Natural killer cell (primary cell): ENCODE data around the gene PALLD. TPM values are rescaled to one million over a fixed set of nuclear protein-coding genes. Genes with fewer than 3 reads are reported as not detected.

Experiments
- ATAC-seq, 3 donors: fragments of 150-1000 bp in 2 of 3; fragments of 200-7000 bp in 1 of 3; cut with Tn5 transposase; 1 replicate in 1 of 3; 2 replicates in 2 of 3; pipeline ENCODE4 v1.10.0; 2021; ENCODE audit warnings: mild to moderate bottlenecking in 2 of 3, moderate library complexity in 2 of 3
- DNase-seq, 2 donors: peaks; one replicate each; pipeline versions ENCODE4 v3.0.0 to v3.0.0-alpha.2; 2013 to 2021; ENCODE audit warnings: mixed read lengths in 1 of 2
- H3K27ac ChIP-seq: one replicate; pipeline ENCODE4 v1.5.1; 2013; ENCODE audit warnings: mild to moderate bottlenecking, low read length
- H3K27me3 ChIP-seq: one replicate; pipeline ENCODE4 v1.6.1; 2013; ENCODE audit warnings: low read length; ENCODE audit not compliant: control insufficient read depth, insufficient read depth
- H3K36me3 ChIP-seq: one replicate; pipeline ENCODE4 v1.6.1; 2013; ENCODE audit warnings: low read length; ENCODE audit not compliant: control insufficient read depth, insufficient read depth
- H3K4me1 ChIP-seq: one replicate; pipeline ENCODE4 v1.6.1; 2013; ENCODE audit warnings: low read length; ENCODE audit not compliant: control insufficient read depth, insufficient read depth
- H3K4me3 ChIP-seq: one replicate; pipeline ENCODE4 v1.5.1; 2013; ENCODE audit warnings: low read length
- H3K9me3 ChIP-seq: one replicate; pipeline ENCODE4 v1.6.1; 2013; ENCODE audit warnings: low read length; ENCODE audit not compliant: control insufficient read depth, insufficient read depth
- H3K27ac Mint-ChIP-seq, 2 donors: one replicate each; pipeline ENCODE4 v1.8.0; 2022; ENCODE audit warnings: mild to moderate bottlenecking in 2 of 2, mixed read lengths in 2 of 2, moderate library complexity in 1 of 2
- H3K27me3 Mint-ChIP-seq, 2 donors: one replicate each; pipeline ENCODE4 v1.8.0; 2022; ENCODE audit warnings: low read depth in 2 of 2, mixed read lengths in 2 of 2
- H3K36me3 Mint-ChIP-seq: one replicate; pipeline ENCODE4 v1.8.0; 2022; ENCODE audit warnings: mixed read lengths
- H3K4me1 Mint-ChIP-seq, 2 donors: one replicate each; pipeline ENCODE4 v1.8.0; 2022; ENCODE audit warnings: mixed read lengths in 2 of 2
- H3K4me3 Mint-ChIP-seq: one replicate; pipeline ENCODE4 v1.8.0; 2022; ENCODE audit warnings: mild to moderate bottlenecking, moderate library complexity, mixed read lengths
- H3K9me3 Mint-ChIP-seq, 2 donors: one replicate each; pipeline ENCODE4 v1.8.0; 2022; ENCODE audit warnings: mixed read lengths in 2 of 2
- WGBS: methylation state at CpG from one replicate; pipeline ENCODE4 v1.1.7; 2013; ENCODE audit warnings: missing lambda C conversion rate; ENCODE audit not compliant: insufficient coverage; 5-methylcytosine and 5-hydroxymethylcytosine counted together
- intact Hi-C: fragments of 100-400 bp; cut with micrococcal nuclease; formaldehyde crosslinking; loops from one replicate; pipeline ENCODE4 v1.14.2; 2022
- total RNA-seq, 4 donors: library from RNA; stranded (reverse); fragments of 120-200 nt in 1 of 4; gene quantifications; one replicate each; pipeline versions ENCODE4 v1.2.3 to v1.2.4, GENCODE V29; 2013 to 2022
- TF ChIP-seq, protein P1 (sequence below): fragments of 200-600 bp; IDR thresholded peaks from one replicate; pipeline ENCODE4 v1.8.0; 2022; ENCODE audit warnings: antibody characterized with exemption

Gene PALLD
- total RNA-seq, 3 donors from 2014 or later (not counting 1 experiment from before 2014, with no cell fraction given): 15.1 to 25.4 (median 22.8) TPM

DNA sequence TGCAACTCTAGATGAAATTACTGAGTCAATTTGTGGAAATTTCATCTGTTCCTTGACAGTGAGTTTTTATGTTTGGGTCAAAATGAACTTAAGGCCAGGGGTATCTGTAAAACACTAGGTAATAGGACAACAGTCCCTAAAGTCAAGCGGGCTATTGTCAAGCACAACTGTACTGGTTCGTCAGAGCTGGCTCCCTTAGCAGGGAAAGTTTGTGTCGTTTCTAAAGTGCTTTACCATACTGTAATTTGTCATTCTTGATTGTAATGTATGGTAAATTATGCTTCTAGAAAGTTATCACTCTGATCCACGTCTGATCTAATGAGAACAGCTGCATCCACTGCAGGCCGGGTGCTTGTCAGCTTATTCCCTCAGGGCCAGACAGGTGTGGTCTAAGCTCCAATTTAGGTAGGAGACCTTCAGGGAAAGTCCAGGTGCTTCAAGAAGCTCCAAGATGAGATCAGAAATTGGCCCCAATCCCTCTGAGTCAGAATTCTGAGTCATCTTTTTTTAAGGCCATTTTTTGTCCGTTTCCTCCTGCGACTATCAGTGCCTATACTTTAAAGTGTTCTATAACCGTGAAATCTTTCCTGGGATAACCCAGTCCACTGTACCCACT lies 92.2 kb downstream of the PALLD start:
- H3K4me3 Mint-ChIP-seq: no peak overlapping the region
- 84% methylated on average over 8 of the region's 8 CpGs for WGBS
- Histone ChIP-seq H3K4me1 (no peaks in the 10 kb centered on the region), H3K4me3 (no peak overlapping the region), H3K36me3 (no peaks in the 10 kb centered on the region), H3K27ac (no peak overlapping the region), H3K9me3 (no peaks in the 10 kb centered on the region), H3K27me3 (no peaks in the 10 kb centered on the region)
- H3K27me3 Mint-ChIP-seq: peaks cover 5 to 17% of the 10 kb centered on the region in 2 donors
- H3K27ac Mint-ChIP-seq: no peak overlapping the region
- DNase-seq (no peak), ATAC-seq (no peak)
- no peaks in the 10 kb centered on the region for H3K36me3 Mint-ChIP-seq
- TF ChIP-seq, protein P1, sequence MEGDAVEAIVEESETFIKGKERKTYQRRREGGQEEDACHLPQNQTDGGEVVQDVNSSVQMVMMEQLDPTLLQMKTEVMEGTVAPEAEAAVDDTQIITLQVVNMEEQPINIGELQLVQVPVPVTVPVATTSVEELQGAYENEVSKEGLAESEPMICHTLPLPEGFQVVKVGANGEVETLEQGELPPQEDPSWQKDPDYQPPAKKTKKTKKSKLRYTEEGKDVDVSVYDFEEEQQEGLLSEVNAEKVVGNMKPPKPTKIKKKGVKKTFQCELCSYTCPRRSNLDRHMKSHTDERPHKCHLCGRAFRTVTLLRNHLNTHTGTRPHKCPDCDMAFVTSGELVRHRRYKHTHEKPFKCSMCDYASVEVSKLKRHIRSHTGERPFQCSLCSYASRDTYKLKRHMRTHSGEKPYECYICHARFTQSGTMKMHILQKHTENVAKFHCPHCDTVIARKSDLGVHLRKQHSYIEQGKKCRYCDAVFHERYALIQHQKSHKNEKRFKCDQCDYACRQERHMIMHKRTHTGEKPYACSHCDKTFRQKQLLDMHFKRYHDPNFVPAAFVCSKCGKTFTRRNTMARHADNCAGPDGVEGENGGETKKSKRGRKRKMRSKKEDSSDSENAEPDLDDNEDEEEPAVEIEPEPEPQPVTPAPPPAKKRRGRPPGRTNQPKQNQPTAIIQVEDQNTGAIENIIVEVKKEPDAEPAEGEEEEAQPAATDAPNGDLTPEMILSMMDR: no peak
- no peaks in the 10 kb centered on the region for H3K9me3 Mint-ChIP-seq
- intact Hi-C loops: no loop called here
- no peaks in the 10 kb centered on the region for H3K4me1 Mint-ChIP-seq

DNA sequence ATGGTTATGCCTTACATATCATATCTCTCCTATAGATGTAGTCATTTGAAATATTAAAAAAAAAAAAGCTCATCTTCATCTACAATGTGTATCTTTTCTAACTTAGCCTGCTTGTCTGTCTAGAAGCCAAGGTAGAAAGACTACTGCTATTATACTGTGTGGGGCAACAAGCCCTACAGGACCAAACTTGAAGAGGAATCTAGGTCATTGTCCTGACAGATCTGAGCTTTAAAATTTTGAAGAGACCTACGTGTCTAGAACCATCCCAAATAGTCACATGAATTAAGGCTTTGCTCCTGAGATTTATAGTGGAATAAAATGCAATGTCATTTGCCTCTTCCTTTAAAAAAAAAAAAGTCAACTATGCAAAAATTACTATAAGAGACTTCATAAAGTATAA lies 95.8 kb downstream of the PALLD start:
- Mint-ChIP-seq H3K4me1 (no peaks in the 10 kb centered on the region), H3K36me3 (no peaks in the 10 kb centered on the region), H3K27ac (no peak overlapping the region), H3K4me3 (no peak overlapping the region), H3K27me3 (peaks cover 3 to 5% of the 10 kb centered on the region in 2 donors), H3K9me3 (no peaks in the 10 kb centered on the region)
- TF ChIP-seq, protein P1: no peak
- ATAC-seq: no peak
- no peaks in the 10 kb centered on the region for H3K27me3 ChIP-seq
- H3K9me3 ChIP-seq: no peaks in the 10 kb centered on the region
- H3K4me1 ChIP-seq: no peaks in the 10 kb centered on the region
- no peak overlapping the region for H3K27ac ChIP-seq
- intact Hi-C loops: no loop called here
- H3K36me3 ChIP-seq: no peaks in the 10 kb centered on the region
- WGBS: no CpG with 5 or more reads among the region's 1 CpG
- no peak overlapping the region for H3K4me3 ChIP-seq
- DNase-seq: no peak

DNA sequence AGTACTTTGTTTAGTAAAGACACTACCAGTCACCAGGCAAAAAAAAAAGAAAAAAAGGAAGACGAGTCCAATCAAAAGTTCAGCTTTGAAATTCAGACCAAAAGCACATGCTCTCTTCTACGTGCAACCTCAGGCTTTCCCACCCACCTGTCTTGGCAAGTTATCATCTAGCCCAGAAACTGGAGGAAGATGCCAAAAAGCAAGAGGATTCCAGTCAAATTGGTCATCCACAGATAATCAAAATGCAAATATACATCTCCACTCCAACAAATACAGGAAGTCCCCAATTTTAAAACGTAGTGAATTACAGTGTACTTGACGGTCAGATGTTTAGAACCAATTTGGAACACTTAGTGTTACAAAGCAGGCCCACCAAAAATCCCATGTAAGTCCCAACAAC lies 96.5 kb downstream of the PALLD start:
- Histone ChIP-seq H3K4me1 (no peaks in the 10 kb centered on the region), H3K9me3 (no peaks in the 10 kb centered on the region), H3K36me3 (no peaks in the 10 kb centered on the region), H3K27me3 (no peaks in the 10 kb centered on the region), H3K4me3 (no peak overlapping the region), H3K27ac (no peak overlapping the region)
- ATAC-seq (no peak), DNase-seq (no peak)
- Mint-ChIP-seq H3K4me1 (no peaks in the 10 kb centered on the region), H3K36me3 (no peaks in the 10 kb centered on the region), H3K9me3 (no peaks in the 10 kb centered on the region), H3K4me3 (no peak overlapping the region), H3K27me3 (peaks cover 0 to 5% of the 10 kb centered on the region in 2 donors), H3K27ac (no peak overlapping the region)
- intact Hi-C loops: no loop called here
- TF ChIP-seq, protein P1: no peak
- 79% methylated on average over 3 of the region's 4 CpGs for WGBS

DNA sequence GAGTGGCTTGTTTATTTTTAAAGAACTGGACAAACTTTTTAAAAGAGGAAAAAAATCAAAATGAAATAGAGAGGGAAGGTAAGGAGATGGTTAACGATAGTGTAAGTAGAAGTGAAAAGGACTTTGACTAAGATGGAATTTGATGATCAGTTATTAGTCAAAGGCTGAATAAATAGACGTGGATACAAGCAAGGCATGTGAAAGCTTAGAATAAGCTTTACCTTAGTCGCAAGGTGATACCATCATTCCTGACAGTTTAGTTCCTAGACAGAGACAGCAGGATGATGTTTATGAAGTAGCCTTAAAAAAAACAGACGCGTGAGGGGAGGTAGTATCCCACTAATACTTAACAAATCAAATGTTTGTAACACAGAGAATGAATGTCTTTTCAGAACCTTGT lies 97.3 kb downstream of the PALLD start:
- Mint-ChIP-seq H3K4me1 (no peaks in the 10 kb centered on the region), H3K27me3 (peaks cover 0 to 5% of the 10 kb centered on the region in 2 donors), H3K27ac (no peak overlapping the region), H3K36me3 (no peaks in the 10 kb centered on the region), H3K9me3 (no peaks in the 10 kb centered on the region), H3K4me3 (no peak overlapping the region)
- H3K36me3 ChIP-seq: no peaks in the 10 kb centered on the region
- no peaks in the 10 kb centered on the region for H3K4me1 ChIP-seq
- no peak for ATAC-seq
- intact Hi-C loops: no loop called here
- 83% methylated on average over 3 of the region's 5 CpGs for WGBS
- no peak overlapping the region for H3K27ac ChIP-seq
- H3K27me3 ChIP-seq: no peaks in the 10 kb centered on the region
- TF ChIP-seq, protein P1: no peak
- DNase-seq: no peak
- no peaks in the 10 kb centered on the region for H3K9me3 ChIP-seq
- H3K4me3 ChIP-seq: no peak overlapping the region
